GM12801 (cell line): ENCODE data around the gene MYO1B.

Source experiments
- CTCF ChIP-seq: IDR thresholded peaks from one replicate; pipeline ENCODE4 v1.5.1; 2011; ENCODE audit warnings: control low read depth; ENCODE audit not compliant: insufficient read length; ENCODE audit errors: extremely low read depth

The MYO1B gene

GRCh38 chr2:191365089-191365488, 119.9 kb downstream of the MYO1B start:
- TF ChIP-seq CTCF: no peak

GRCh38 chr2:191366199-191366598, 121.0 kb downstream of the MYO1B start:
- no peak for TF ChIP-seq CTCF

- no peak for TF ChIP-seq CTCF
These were observed 123.8 kb downstream of the MYO1B start for GRCh38 chr2:191369034-191369433.

GRCh38 chr2:191374366-191374765, 129.2 kb downstream of the MYO1B start:
- TF ChIP-seq CTCF: no peak

GRCh38 chr2:191374939-191375338, 129.7 kb downstream of the MYO1B start:
- TF ChIP-seq CTCF: no peak

GRCh38 chr2:191376981-191377629, 131.9 kb downstream of the MYO1B start:
- TF ChIP-seq CTCF: no peak

GRCh38 chr2:191379375-191379774, 134.2 kb downstream of the MYO1B start:
- no peak for TF ChIP-seq CTCF
